ENCODE measurements around the gene VAT1L. TPM values are rescaled to one million over a fixed set of nuclear protein-coding genes. Genes with fewer than 3 reads are reported as not detected.

The VAT1L gene
- total and polyA plus RNA-seq, 10 of the 15 experiments (the other 5 are each of a cell fraction or from before 2014, with no cell fraction given), result 0.06 to 0.18 (median 0.10) TPM; not detected in 5

DNA sequence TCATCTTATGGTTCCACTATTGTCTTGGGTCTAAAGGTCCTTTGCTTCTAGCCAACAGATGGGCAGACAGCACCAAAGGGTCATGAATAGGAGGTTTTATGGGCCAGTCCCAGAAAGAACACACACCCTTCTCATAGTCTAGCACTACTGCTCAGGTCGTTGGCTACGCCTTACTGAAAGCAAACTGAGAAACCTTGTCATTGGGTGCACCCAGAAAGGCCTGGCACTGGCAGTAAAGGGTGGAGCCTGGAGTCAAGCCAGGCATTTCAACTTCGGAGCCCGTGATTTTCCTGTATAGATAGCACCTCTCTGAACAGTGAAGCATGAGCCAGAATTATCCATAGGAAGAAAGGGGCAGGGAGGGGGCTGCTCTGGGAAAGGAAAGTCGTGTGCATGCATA is 74.9 kb downstream of the VAT1L start:
- CTCF ChIA-PET, result no interaction called here
- Histone ChIP-seq H3K4me3 (no peak overlapping the region), H3K4me1 (ENCODE audit: control insufficient read depth, insufficient read depth, low read length) (no peaks in the 10 kb centered on the region), H3K79me2 (ENCODE audit: control insufficient read depth, insufficient read depth, low read length) (no peaks in the 10 kb centered on the region), H3K27me3 (replicated peaks in 1 of 2; ENCODE audit: control insufficient read depth in 2 of 2, insufficient read depth in 2 of 2, low read length in 1 of 2) (peaks cover 0 to 2% of the 10 kb centered on the region in 2 experiments; a peak in 3 of 4 replicates), H4K20me1 (ENCODE audit: control insufficient read depth, insufficient read depth) (no peaks in the 10 kb centered on the region), H3K9me3 (replicated peaks; ENCODE audit: control insufficient read depth, insufficient read depth, low read length) (no peaks in the 10 kb centered on the region), H3K36me3 (ENCODE audit: control insufficient read depth in 2 of 2, insufficient read depth in 2 of 2, low read length in 1 of 2) (no peaks in the 10 kb centered on the region), H3K4me2 (ENCODE audit: control insufficient read depth, insufficient read depth) (no peak overlapping the region), H3K27ac (ENCODE audit: control insufficient read depth, insufficient read depth) (no peak overlapping the region), H2AFZ (ENCODE audit: control insufficient read depth, low read depth, low read length) (no peak overlapping the region), H3K9ac (ENCODE audit: control insufficient read depth, insufficient read depth, low read length) (no peak overlapping the region)
- RAD21 ChIA-PET (ENCODE audit: unreplicated experiment), result no interaction called here
- FAIRE-seq (no peak), ATAC-seq (no peak), DNase-seq (ENCODE audit: low read depth, low spot score) (no peak)
- 1% methylated on average over 5 of the region's 5 CpGs for WGBS (ENCODE audit: insufficient coverage, insufficient replicate concordance, low lambda C conversion rate, missing lambda C conversion rate)
- BruUV-seq (replicated peaks), result no TSS peak
- POLR2A ChIA-PET, result no interaction called here
- intact Hi-C loops (cut with micrococcal nuclease; ENCODE audit: unreplicated experiment), result no loop called here
- in situ Hi-C loops (cut with MboI), result no loop called here
- SMC1A ChIA-PET (ENCODE audit: uncharacterized antibody, unreplicated experiment), result no interaction called here
- TF ChIP-seq SREBF1 (IDR thresholded peaks at IDR 0.05; ENCODE audit: low read length) (no peak), WRNIP1 (IDR thresholded peaks at IDR 0.05; ENCODE audit: borderline replicate concordance, low read depth, low read length) (no peak), SREBF2 (IDR thresholded peaks at IDR 0.05; ENCODE audit: low read length) (no peak), TCF3 (IDR thresholded peaks at IDR 0.05; ENCODE audit: borderline replicate concordance, insufficient read depth, low read depth, low read length) (no peak), NBN (IDR thresholded peaks at IDR 0.05) (no peak), BCL3 (IDR thresholded peaks at IDR 0.05; ENCODE audit: borderline replicate concordance, insufficient read depth, low read depth, low read length, poor library complexity, severe bottlenecking) (no peak), RELB (IDR thresholded peaks at IDR 0.05; ENCODE audit: low read depth) (no peak), MTA2 (IDR thresholded peaks at IDR 0.05; ENCODE audit: low read depth) (no peak), CEBPB (IDR thresholded peaks at IDR 0.05; ENCODE audit: borderline replicate concordance in 1 of 2, low read depth in 2 of 2, low read length in 2 of 2) (no peak), EGR1 (IDR thresholded peaks at IDR 0.05; ENCODE audit: borderline replicate concordance in 1 of 2, low read depth in 2 of 2, low read length in 2 of 2) (no peak), ATF7 (IDR thresholded peaks at IDR 0.05; ENCODE audit: low read depth) (no peak), MYB (IDR thresholded peaks at IDR 0.05; ENCODE audit: borderline replicate concordance, low read depth, low read length) (no peak), SPI1 (IDR thresholded peaks at IDR 0.05; ENCODE audit: borderline replicate concordance, insufficient read depth, low read depth, low read length) (no peak), ZBTB11 (CRISPR knock-in tag; IDR thresholded peaks at IDR 0.05) (no peak), DPF2 (IDR thresholded peaks at IDR 0.05) (no peak), RCOR1 (conservative IDR thresholded peaks at IDR 0.05; ENCODE audit: low read depth, low read length) (no peak)
- TF ChIP-seq, protein P1, sequence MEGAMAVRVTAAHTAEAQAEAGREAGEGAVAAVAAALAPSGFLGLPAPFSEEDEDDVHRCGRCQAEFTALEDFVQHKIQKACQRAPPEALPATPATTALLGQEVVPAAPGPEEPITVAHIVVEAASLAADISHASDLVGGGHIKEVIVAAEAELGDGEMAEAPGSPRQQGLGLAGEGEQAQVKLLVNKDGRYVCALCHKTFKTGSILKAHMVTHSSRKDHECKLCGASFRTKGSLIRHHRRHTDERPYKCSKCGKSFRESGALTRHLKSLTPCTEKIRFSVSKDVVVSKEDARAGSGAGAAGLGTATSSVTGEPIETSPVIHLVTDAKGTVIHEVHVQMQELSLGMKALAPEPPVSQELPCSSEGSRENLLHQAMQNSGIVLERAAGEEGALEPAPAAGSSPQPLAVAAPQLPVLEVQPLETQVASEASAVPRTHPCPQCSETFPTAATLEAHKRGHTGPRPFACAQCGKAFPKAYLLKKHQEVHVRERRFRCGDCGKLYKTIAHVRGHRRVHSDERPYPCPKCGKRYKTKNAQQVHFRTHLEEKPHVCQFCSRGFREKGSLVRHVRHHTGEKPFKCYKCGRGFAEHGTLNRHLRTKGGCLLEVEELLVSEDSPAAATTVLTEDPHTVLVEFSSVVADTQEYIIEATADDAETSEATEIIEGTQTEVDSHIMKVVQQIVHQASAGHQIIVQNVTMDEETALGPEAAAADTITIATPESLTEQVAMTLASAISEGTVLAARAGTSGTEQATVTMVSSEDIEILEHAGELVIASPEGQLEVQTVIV (IDR thresholded peaks at IDR 0.05; ENCODE audit: borderline replicate concordance, partially characterized antibody), result no peak
